ENCODE measurements around the gene TTN.

Gene TTN

GRCh38 chr2:178732913-178733312 lies 74.3 kb downstream of the TTN start:
- H3K36me3 ChIP-seq (ENCODE audit: insufficient read depth, low read length) = no peaks in the 10 kb centered on the region
- H3K4me1 ChIP-seq (ENCODE audit: insufficient read depth, low read length) = no peaks in the 10 kb centered on the region
- no peaks in the 10 kb centered on the region for H3K27me3 ChIP-seq (ENCODE audit: control insufficient read depth in 1 of 2, insufficient read depth in 2 of 2, low read length in 2 of 2)
- H3K27ac ChIP-seq (ENCODE audit: low read depth, low read length) = no peak overlapping the region
- peaks cover 4% of the 10 kb centered on the region for H3K9me3 ChIP-seq (ENCODE audit: low read length)
- H3K4me3 ChIP-seq (ENCODE audit: low read depth in 1 of 2, low read length in 2 of 2) = no peak overlapping the region
- no peak overlapping the region for H3K9ac ChIP-seq (ENCODE audit: low read length)

- no peaks in the 10 kb centered on the region for H3K36me3 ChIP-seq (ENCODE audit: insufficient read depth, low read length)
- H3K9ac ChIP-seq (ENCODE audit: low read length) = no peak overlapping the region
- H3K4me1 ChIP-seq (ENCODE audit: insufficient read depth, low read length) = no peaks in the 10 kb centered on the region
- no peak overlapping the region for H3K4me3 ChIP-seq (ENCODE audit: low read depth in 1 of 2, low read length in 2 of 2)
- H3K27me3 ChIP-seq (ENCODE audit: control insufficient read depth in 1 of 2, insufficient read depth in 2 of 2, low read length in 2 of 2) = no peaks in the 10 kb centered on the region
- peaks cover 4% of the 10 kb centered on the region for H3K9me3 ChIP-seq (ENCODE audit: low read length)
- no peak overlapping the region for H3K27ac ChIP-seq (ENCODE audit: low read depth, low read length)
Observed at GRCh38 chr2:178731300-178731699, 75.9 kb downstream of the TTN start.

- no peaks in the 10 kb centered on the region for H3K4me1 ChIP-seq (ENCODE audit: insufficient read depth, low read length)
- H3K36me3 ChIP-seq (ENCODE audit: insufficient read depth, low read length) = no peaks in the 10 kb centered on the region
- H3K27me3 ChIP-seq (ENCODE audit: control insufficient read depth in 1 of 2, insufficient read depth in 2 of 2, low read length in 2 of 2) = no peaks in the 10 kb centered on the region
- no peak overlapping the region for H3K4me3 ChIP-seq (ENCODE audit: low read depth in 1 of 2, low read length in 2 of 2)
- H3K9ac ChIP-seq (ENCODE audit: low read length) = no peak overlapping the region
- peaks cover 4% of the 10 kb centered on the region for H3K9me3 ChIP-seq (ENCODE audit: low read length)
- no peak overlapping the region for H3K27ac ChIP-seq (ENCODE audit: low read depth, low read length)
Observed at GRCh38 chr2:178730049-178730448, 77.2 kb downstream of the TTN start.

- H3K36me3 ChIP-seq (ENCODE audit: insufficient read depth, low read length) = no peaks in the 10 kb centered on the region
- H3K27me3 ChIP-seq (ENCODE audit: control insufficient read depth in 1 of 2, insufficient read depth in 2 of 2, low read length in 2 of 2) = no peaks in the 10 kb centered on the region
- H3K9me3 ChIP-seq (ENCODE audit: low read length) = no peaks in the 10 kb centered on the region
- H3K27ac ChIP-seq (ENCODE audit: low read depth, low read length) = no peak overlapping the region
- H3K9ac ChIP-seq (ENCODE audit: low read length) = no peak overlapping the region
- H3K4me1 ChIP-seq (ENCODE audit: insufficient read depth, low read length) = no peaks in the 10 kb centered on the region
- H3K4me3 ChIP-seq (ENCODE audit: low read depth in 1 of 2, low read length in 2 of 2) = no peak overlapping the region
Observed at GRCh38 chr2:178723786-178724346, 83.4 kb downstream of the TTN start.

GRCh38 chr2:178722296-178722695 lies 84.9 kb downstream of the TTN start:
- H3K9me3 ChIP-seq (ENCODE audit: low read length) = no peaks in the 10 kb centered on the region
- H3K27me3 ChIP-seq (ENCODE audit: control insufficient read depth in 1 of 2, insufficient read depth in 2 of 2, low read length in 2 of 2) = no peaks in the 10 kb centered on the region
- H3K4me1 ChIP-seq (ENCODE audit: insufficient read depth, low read length) = no peaks in the 10 kb centered on the region
- H3K9ac ChIP-seq (ENCODE audit: low read length) = no peak overlapping the region
- H3K36me3 ChIP-seq (ENCODE audit: insufficient read depth, low read length) = no peaks in the 10 kb centered on the region
- no peak overlapping the region for H3K27ac ChIP-seq (ENCODE audit: low read depth, low read length)
- no peak overlapping the region for H3K4me3 ChIP-seq (ENCODE audit: low read depth in 1 of 2, low read length in 2 of 2)

GRCh38 chr2:178718988-178719387 lies 88.2 kb downstream of the TTN start:
- H3K4me3 ChIP-seq (ENCODE audit: low read depth in 1 of 2, low read length in 2 of 2) = no peak overlapping the region
- H3K36me3 ChIP-seq (ENCODE audit: insufficient read depth, low read length) = no peaks in the 10 kb centered on the region
- no peaks in the 10 kb centered on the region for H3K9me3 ChIP-seq (ENCODE audit: low read length)
- no peak overlapping the region for H3K27ac ChIP-seq (ENCODE audit: low read depth, low read length)
- H3K27me3 ChIP-seq (ENCODE audit: control insufficient read depth in 1 of 2, insufficient read depth in 2 of 2, low read length in 2 of 2) = no peaks in the 10 kb centered on the region
- H3K9ac ChIP-seq (ENCODE audit: low read length) = no peak overlapping the region
- no peaks in the 10 kb centered on the region for H3K4me1 ChIP-seq (ENCODE audit: insufficient read depth, low read length)

GRCh38 chr2:178718283-178718682 lies 88.9 kb downstream of the TTN start:
- H3K4me1 ChIP-seq (ENCODE audit: insufficient read depth, low read length) = no peaks in the 10 kb centered on the region
- no peaks in the 10 kb centered on the region for H3K9me3 ChIP-seq (ENCODE audit: low read length)
- H3K4me3 ChIP-seq (ENCODE audit: low read depth in 1 of 2, low read length in 2 of 2) = no peak overlapping the region
- no peaks in the 10 kb centered on the region for H3K27me3 ChIP-seq (ENCODE audit: control insufficient read depth in 1 of 2, insufficient read depth in 2 of 2, low read length in 2 of 2)
- H3K36me3 ChIP-seq (ENCODE audit: insufficient read depth, low read length) = no peaks in the 10 kb centered on the region
- H3K27ac ChIP-seq (ENCODE audit: low read depth, low read length) = no peak overlapping the region
- no peak overlapping the region for H3K9ac ChIP-seq (ENCODE audit: low read length)

GRCh38 chr2:178716394-178716793 lies 90.8 kb downstream of the TTN start:
- Histone ChIP-seq H3K27me3 (ENCODE audit: control insufficient read depth in 1 of 2, insufficient read depth in 2 of 2, low read length in 2 of 2) (no peaks in the 10 kb centered on the region), H3K4me1 (ENCODE audit: insufficient read depth, low read length) (no peaks in the 10 kb centered on the region), H3K27ac (ENCODE audit: low read depth, low read length) (no peak overlapping the region), H3K36me3 (ENCODE audit: insufficient read depth, low read length) (no peaks in the 10 kb centered on the region), H3K4me3 (ENCODE audit: low read depth in 1 of 2, low read length in 2 of 2) (no peak overlapping the region), H3K9ac (ENCODE audit: low read length) (no peak overlapping the region), H3K9me3 (ENCODE audit: low read length) (no peaks in the 10 kb centered on the region)

- Histone ChIP-seq H3K9me3 (ENCODE audit: low read length) (no peaks in the 10 kb centered on the region), H3K27ac (ENCODE audit: low read depth, low read length) (no peak overlapping the region), H3K4me3 (ENCODE audit: low read depth in 1 of 2, low read length in 2 of 2) (no peak overlapping the region), H3K36me3 (ENCODE audit: insufficient read depth, low read length) (no peaks in the 10 kb centered on the region), H3K4me1 (ENCODE audit: insufficient read depth, low read length) (no peaks in the 10 kb centered on the region), H3K27me3 (ENCODE audit: control insufficient read depth in 1 of 2, insufficient read depth in 2 of 2, low read length in 2 of 2) (no peaks in the 10 kb centered on the region), H3K9ac (ENCODE audit: low read length) (no peak overlapping the region)
Observed at GRCh38 chr2:178715366-178715765, 91.9 kb downstream of the TTN start.

GRCh38 chr2:178707476-178707875 lies 99.7 kb downstream of the TTN start:
- H3K9ac ChIP-seq (ENCODE audit: low read length) = no peak overlapping the region
- H3K36me3 ChIP-seq (ENCODE audit: insufficient read depth, low read length) = no peaks in the 10 kb centered on the region
- H3K4me3 ChIP-seq (ENCODE audit: low read depth in 1 of 2, low read length in 2 of 2) = no peak overlapping the region
- H3K27ac ChIP-seq (ENCODE audit: low read depth, low read length) = no peak overlapping the region
- no peaks in the 10 kb centered on the region for H3K9me3 ChIP-seq (ENCODE audit: low read length)
- no peaks in the 10 kb centered on the region for H3K4me1 ChIP-seq (ENCODE audit: insufficient read depth, low read length)
- no peaks in the 10 kb centered on the region for H3K27me3 ChIP-seq (ENCODE audit: control insufficient read depth in 1 of 2, insufficient read depth in 2 of 2, low read length in 2 of 2)

GRCh38 chr2:178704876-178705275 lies 102.3 kb downstream of the TTN start:
- no peaks in the 10 kb centered on the region for H3K36me3 ChIP-seq (ENCODE audit: insufficient read depth, low read length)
- H3K27me3 ChIP-seq (ENCODE audit: control insufficient read depth in 1 of 2, insufficient read depth in 2 of 2, low read length in 2 of 2) = no peaks in the 10 kb centered on the region
- H3K27ac ChIP-seq (ENCODE audit: low read depth, low read length) = no peak overlapping the region
- no peak overlapping the region for H3K9ac ChIP-seq (ENCODE audit: low read length)
- no peaks in the 10 kb centered on the region for H3K4me1 ChIP-seq (ENCODE audit: insufficient read depth, low read length)
- no peaks in the 10 kb centered on the region for H3K9me3 ChIP-seq (ENCODE audit: low read length)
- no peak overlapping the region for H3K4me3 ChIP-seq (ENCODE audit: low read depth in 1 of 2, low read length in 2 of 2)

- H3K27ac ChIP-seq (ENCODE audit: low read depth, low read length) = no peak overlapping the region
- no peak overlapping the region for H3K4me3 ChIP-seq (ENCODE audit: low read depth in 1 of 2, low read length in 2 of 2)
- H3K36me3 ChIP-seq (ENCODE audit: insufficient read depth, low read length) = no peaks in the 10 kb centered on the region
- H3K9me3 ChIP-seq (ENCODE audit: low read length) = no peaks in the 10 kb centered on the region
- H3K27me3 ChIP-seq (ENCODE audit: control insufficient read depth in 1 of 2, insufficient read depth in 2 of 2, low read length in 2 of 2) = no peaks in the 10 kb centered on the region
- no peaks in the 10 kb centered on the region for H3K4me1 ChIP-seq (ENCODE audit: insufficient read depth, low read length)
- no peak overlapping the region for H3K9ac ChIP-seq (ENCODE audit: low read length)
Observed at GRCh38 chr2:178702361-178702760, 104.9 kb downstream of the TTN start.
